H1 (cell line): Measurements from ENCODE around the gene CCDC141. TPM values are rescaled to one million over a fixed set of nuclear protein-coding genes. Genes with fewer than 3 reads are reported as not detected.

Source experiments
- CTCF ChIA-PET: fragments of 300-600 bp; sonication (Branson Sonifier 250); formaldehyde crosslinking; loops from one replicate; lab custom pipeline; 2021; ENCODE audit not compliant: partially characterized antibody; lab: Charles Lee
- POLR2A ChIA-PET: fragments of 300-600 bp; sonication (Branson Sonifier 250); formaldehyde crosslinking; loops from one replicate; lab custom pipeline; 2021; ENCODE audit warnings: inconsistent platforms; ENCODE audit not compliant: partially characterized antibody; lab: Charles Lee
- DNase-seq, 2 experiments: peaks; one replicate each; pipeline versions ENCODE4 v3.0.0 to v3.0.0-alpha.2; 2010 to 2022; ENCODE audit warnings: low spot score in 2 of 2, low read depth in 1 of 2, mixed read lengths in 1 of 2
- FAIRE-seq: peaks from 2 replicates; lab custom pipeline; 2011; peaks lifted over from hg19 to GRCh38; lab: Jason Lieb, UNC
- H2AFZ ChIP-seq: 2 replicates; pipeline ENCODE4 v1.8.1; 2012; ENCODE audit warnings: low read length, inconsistent platforms
- H2AK5ac ChIP-seq: 2 replicates; pipeline ENCODE4 v1.6.1; 2013; ENCODE audit warnings: low read depth, low read length
- H2BK120ac ChIP-seq: replicated peaks from 2 replicates; pipeline ENCODE3; 2013; ENCODE audit warnings: low read depth, low read length, inconsistent platforms
- H2BK12ac ChIP-seq: 2 replicates; pipeline ENCODE4 v1.6.1; 2013; ENCODE audit warnings: low read depth, low read length
- H2BK15ac ChIP-seq: 2 replicates; pipeline ENCODE4 v1.6.1; 2013; ENCODE audit warnings: low read length
- H2BK20ac ChIP-seq: 2 replicates; pipeline ENCODE4 v1.6.1; 2013; ENCODE audit warnings: low read length
- H2BK5ac ChIP-seq: 2 replicates; pipeline ENCODE4 v1.6.1; 2013; ENCODE audit warnings: low read depth, low read length
- H3K14ac ChIP-seq: 2 replicates; pipeline ENCODE4 v1.6.1; 2013; ENCODE audit warnings: inconsistent platforms; ENCODE audit not compliant: insufficient read length
- H3K18ac ChIP-seq: 2 replicates; pipeline ENCODE4 v1.6.1; 2013; ENCODE audit warnings: low read length; ENCODE audit errors: extremely low read depth
- H3K23ac ChIP-seq: 2 replicates; pipeline ENCODE4 v1.6.1; 2013; ENCODE audit warnings: inconsistent platforms; ENCODE audit not compliant: insufficient read length
- H3K23me2 ChIP-seq: 2 replicates; pipeline ENCODE4 v1.6.1; 2013; ENCODE audit warnings: low read depth, low read length
- H3K27ac ChIP-seq: 2 replicates; pipeline ENCODE4 v1.6.1; 2011; ENCODE audit warnings: low read depth, low read length, inconsistent platforms
- H3K27me3 ChIP-seq, 4 experiments: replicated peaks in 1 of 4; 1 replicate in 1 of 4; 2 replicates in 3 of 4; pipeline versions ENCODE4 v1.6.1 to v1.8.1; 2011 to 2013; ENCODE audit warnings: low read length in 3 of 4, mild to moderate bottlenecking in 3 of 4, inconsistent platforms in 2 of 4, mixed read lengths in 2 of 4, moderate library complexity in 1 of 4; ENCODE audit not compliant: control insufficient read depth in 3 of 4, insufficient read depth in 3 of 4; ENCODE audit errors: extremely low read depth in 1 of 4
- H3K36me3 ChIP-seq, 4 experiments: 2 replicates each; pipeline versions ENCODE4 v1.6.1 to v1.8.1; 2011 to 2013; ENCODE audit warnings: mild to moderate bottlenecking in 4 of 4, low read length in 3 of 4, moderate library complexity in 2 of 4, control low read depth in 1 of 4, inconsistent platforms in 1 of 4; ENCODE audit not compliant: insufficient read depth in 4 of 4, control insufficient read depth in 2 of 4
- H3K4ac ChIP-seq: replicated peaks from 2 replicates; pipeline ENCODE3; 2013; ENCODE audit warnings: low read length, low read depth, mixed read lengths, inconsistent platforms; ENCODE audit not compliant: insufficient read length
- H3K4me1 ChIP-seq, 4 experiments: replicated peaks in 1 of 4; 1 replicate in 1 of 4; 2 replicates in 3 of 4; pipeline versions ENCODE4 v1.6.1 to v1.8.1; 2011 to 2013; ENCODE audit warnings: low read length in 3 of 4, inconsistent platforms in 2 of 4, mixed read lengths in 1 of 4; ENCODE audit not compliant: insufficient read depth in 4 of 4, control insufficient read depth in 3 of 4
- H3K4me2 ChIP-seq, 2 experiments: 2 replicates each; pipeline versions ENCODE4 v1.6.1 to v1.8.1; 2011 to 2013; ENCODE audit warnings: low read depth in 2 of 2, low read length in 2 of 2, control low read depth in 1 of 2, inconsistent platforms in 1 of 2, mild to moderate bottlenecking in 1 of 2; ENCODE audit not compliant: insufficient read depth in 1 of 2
- H3K4me3 ChIP-seq, 4 experiments: fragments of 200-600, 300-600 bp in 1 of 4; sonication (generic), shearing (Covaris generic), sonication (Bioruptor Twin) in 1 of 4; 2 replicates each; pipeline versions ENCODE4 v1.5.1 to v1.8.1; 2011 to 2016; ENCODE audit warnings: low read length in 4 of 4, low read depth in 3 of 4, control low read depth in 2 of 4, inconsistent platforms in 2 of 4, mild to moderate bottlenecking in 2 of 4, mixed read lengths in 1 of 4, moderate library complexity in 1 of 4; ENCODE audit not compliant: insufficient read depth in 2 of 4; ENCODE audit errors: extremely low read depth in 1 of 4
- H3K56ac ChIP-seq: replicated peaks from 2 replicates; pipeline ENCODE3; 2013; ENCODE audit warnings: low read depth, mild to moderate bottlenecking, mixed read lengths, low read length, inconsistent platforms; ENCODE audit not compliant: insufficient read length
- H3K79me1 ChIP-seq: 2 replicates; pipeline ENCODE4 v1.6.1; 2013; ENCODE audit warnings: low read depth, low read length, control low read depth
- H3K79me2 ChIP-seq, 2 experiments: 2 replicates each; pipeline versions ENCODE4 v1.6.1 to v1.8.1; 2012 to 2013; ENCODE audit warnings: low read length in 2 of 2, mild to moderate bottlenecking in 2 of 2, inconsistent platforms in 1 of 2; ENCODE audit not compliant: insufficient read depth in 2 of 2, control insufficient read depth in 1 of 2
- H3K9ac ChIP-seq, 4 experiments: replicated peaks in 1 of 4; 1 replicate in 1 of 4; 2 replicates in 3 of 4; pipeline versions ENCODE4 v1.6.1 to v1.8.1; 2011 to 2013; ENCODE audit warnings: low read depth in 3 of 4, low read length in 3 of 4, control low read depth in 2 of 4, mild to moderate bottlenecking in 2 of 4, moderate library complexity in 2 of 4, inconsistent platforms in 1 of 4; ENCODE audit errors: extremely low read depth in 1 of 4
- H3K9me3 ChIP-seq, 2 experiments: 2 replicates each; pipeline versions ENCODE4 v1.6.1 to v1.8.1; 2012 to 2013; ENCODE audit warnings: mild to moderate bottlenecking in 2 of 2, moderate library complexity in 2 of 2, control low read depth in 1 of 2, inconsistent platforms in 1 of 2, low read depth in 1 of 2, low read length in 1 of 2, mixed read lengths in 1 of 2; ENCODE audit not compliant: insufficient read depth in 2 of 2
- H4K20me1 ChIP-seq, 2 experiments: replicated peaks in 1 of 2; 2 replicates each; pipeline versions ENCODE3 to v1.8.1; 2011 to 2013; ENCODE audit warnings: inconsistent platforms in 2 of 2, low read length in 2 of 2, mild to moderate bottlenecking in 1 of 2; ENCODE audit not compliant: insufficient read depth in 2 of 2, control insufficient read depth in 1 of 2
- H4K5ac ChIP-seq: 2 replicates; pipeline ENCODE4 v1.6.1; 2013; ENCODE audit warnings: low read length, low read depth, mixed read lengths, inconsistent platforms; ENCODE audit not compliant: insufficient read length
- H4K8ac ChIP-seq: 2 replicates; pipeline ENCODE4 v1.8.0; 2013; ENCODE audit warnings: mild to moderate bottlenecking, moderate library complexity, low read length, inconsistent platforms; ENCODE audit not compliant: insufficient read depth; ENCODE audit errors: extremely low read depth
- H4K91ac ChIP-seq: replicated peaks from 2 replicates; pipeline ENCODE3; 2013; ENCODE audit warnings: low read length, mixed read lengths, inconsistent platforms; ENCODE audit not compliant: insufficient read length
- JUN ChIP-seq: IDR thresholded peaks from 2 replicates; pipeline ENCODE4 v1.6.1; 2011; ENCODE audit warnings: low read depth, mild to moderate bottlenecking, improper control_type of control experiment, low read length
- JUND ChIP-seq: IDR thresholded peaks from 2 replicates; pipeline ENCODE4 v1.6.1; 2011; ENCODE audit warnings: mild to moderate bottlenecking, improper control_type of control experiment, low read length
- PHF8 ChIP-seq: fragments of 200-600 bp; sonication (generic); conservative IDR thresholded peaks from 2 replicates; pipeline ENCODE4 v1.7.1; 2012; ENCODE audit warnings: low read depth, mild to moderate bottlenecking, inconsistent platforms, low read length, moderate library complexity
- RAD21 ChIP-seq, 2 experiments: IDR thresholded peaks in 1 of 2; conservative IDR thresholded peaks in 1 of 2; 2 replicates each; pipeline ENCODE4 v1.6.1; 2011; ENCODE audit warnings: low read depth in 2 of 2, low read length in 2 of 2, improper control_type of control experiment in 1 of 2, inconsistent platforms in 1 of 2, mild to moderate bottlenecking in 1 of 2, moderate library complexity in 1 of 2
- RBBP5 ChIP-seq: IDR thresholded peaks from 2 replicates; pipeline ENCODE4 v1.7.1; 2012; ENCODE audit warnings: low read depth, mild to moderate bottlenecking, inconsistent platforms, low read length, moderate library complexity, borderline replicate concordance
- RFX5 ChIP-seq: IDR thresholded peaks from 2 replicates; pipeline ENCODE4 v1.6.1; 2011; ENCODE audit warnings: low read depth, low read length, improper control_type of control experiment, borderline replicate concordance
- RXRA ChIP-seq: IDR thresholded peaks from 2 replicates; pipeline ENCODE4 v1.6.1; 2011; ENCODE audit warnings: low read depth, mild to moderate bottlenecking, low read length, moderate library complexity; ENCODE audit not compliant: insufficient read depth
- ZNF274 ChIP-seq: IDR thresholded peaks from 2 replicates; pipeline ENCODE4 v1.7.0; 2012; ENCODE audit warnings: low read length, borderline replicate concordance; ENCODE audit errors: extremely low read depth
- WGBS, 2 experiments: shearing (Covaris generic) in 1 of 2; methylation state at CpG; one replicate each; pipeline versions ENCODE4 v1.1.6 to v1.1.7; 2013 to 2015; ENCODE audit warnings: low lambda C conversion rate in 2 of 2, mixed read lengths in 2 of 2, inconsistent platforms in 1 of 2, low coverage in 1 of 2, missing lambda C conversion rate in 1 of 2; ENCODE audit not compliant: insufficient replicate concordance in 2 of 2, insufficient coverage in 1 of 2, insufficient read length in 1 of 2; ENCODE audit errors: extremely low coverage in 1 of 2, missing lambda C conversion rate in 1 of 2; 5-methylcytosine and 5-hydroxymethylcytosine counted together
- polyA plus RNA-seq, 7 experiments: library from polyadenylated mRNA; depleted of rRNA in 3 of 7; stranded (reverse) in 5 of 7; unstranded in 2 of 7; fragments of >200 nt in 5 of 7; fragments of 200-250 nt in 2 of 7; gene quantifications; 1 replicate in 5 of 7; 2 replicates in 1 of 7; 4 replicates in 1 of 7; pipeline versions ENCODE4 v1.2.1 to v1.2.3, GENCODE V29; 2011 to 2013; ENCODE audit warnings: missing spikeins in 2 of 7, mixed read lengths in 2 of 7
- total RNA-seq: library from RNA; stranded (reverse); fragmentation: NEBNext Ultra II Directional; extraction: Animal tissue kit (Norgen Biotek cat#: 25700); gene quantifications from 2 replicates; pipeline ENCODE4 v1.2.1, GENCODE V29; 2021

CCDC141 gene
- total and polyA plus RNA-seq, 2 of the 8 experiments (the other 6 are each of a cell fraction or from before 2014, with no cell fraction given) = 0.56 to 21.6 TPM

DNA sequence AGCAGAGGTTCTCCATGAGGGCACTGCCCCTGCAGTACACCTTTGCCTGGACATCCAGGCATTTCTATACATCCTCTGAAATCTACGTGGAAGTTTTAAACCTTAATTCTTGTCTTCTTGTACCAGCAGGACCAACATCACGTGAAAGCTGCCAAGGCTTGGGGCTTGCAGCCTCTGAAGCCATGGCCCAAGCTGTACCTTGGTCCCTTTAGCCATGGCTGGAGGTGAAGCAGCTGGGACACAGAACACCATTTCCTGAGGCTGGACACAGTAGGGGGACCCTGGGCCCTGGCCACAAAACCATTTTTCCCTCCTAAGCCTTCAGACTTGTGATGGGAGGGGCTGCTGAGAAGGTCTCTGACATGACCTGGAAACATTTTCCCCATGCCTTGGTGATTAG is 32.8 kb upstream of the CCDC141 start:
- ChIA-PET CTCF (interaction anchor here (1.5 kb wide), 1 partner anchor 62 kb away, joined by 4 read pairs; no protein-coding TSS in a partner anchor), POLR2A (no interaction called here)
- Histone ChIP-seq H3K9ac (no peak overlapping the region), H3K9me3 (no peaks in the 10 kb centered on the region), H4K20me1 (no peaks in the 10 kb centered on the region), H3K4ac (no peak overlapping the region), H4K8ac (no peak overlapping the region), H3K36me3 (no peaks in the 10 kb centered on the region), H3K79me2 (no peaks in the 10 kb centered on the region), H2BK20ac (no peak overlapping the region), H4K5ac (no peak overlapping the region), H4K91ac (no peak overlapping the region), H3K27me3 (no peaks in the 10 kb centered on the region), H2BK15ac (no peak overlapping the region), H2BK120ac (no peak overlapping the region), H3K4me3 (no peak overlapping the region), H3K23ac (no peak overlapping the region), H2BK5ac (no peak overlapping the region), H2AK5ac (no peak overlapping the region), H3K23me2 (no peaks in the 10 kb centered on the region), H2BK12ac (no peak overlapping the region), H3K4me2 (no peak overlapping the region), H3K27ac (no peak overlapping the region), H3K18ac (no peak overlapping the region), H3K79me1 (no peaks in the 10 kb centered on the region), H3K56ac (no peak overlapping the region), H3K4me1 (no peaks in the 10 kb centered on the region), H2AFZ (no peak overlapping the region), H3K14ac (no peak overlapping the region)
- 93% methylated on average over 2 of the region's 2 CpGs; no CpG with 5 or more reads in 1 of the 2 experiments for WGBS, 2 experiments
- DNase-seq (no peak), FAIRE-seq (no peak)
- TF ChIP-seq JUND (no peak), ZNF274 (no peak), RXRA (no peak), JUN (no peak), PHF8 (no peak), RBBP5 (no peak), RFX5 (no peak), RAD21 (IDR thresholded peaks at IDR 0.05 in 1 of 2, conservative IDR thresholded peaks at IDR 0.05 in 1 of 2; ENCODE audit: low read depth in 2 of 2, low read length in 2 of 2) (no peak)
